Inferior parietal cortex (tissue), 1 donor: ENCODE results near the gene CHRNA7.
"Not testable (repeated sequence)": the region's sequence is repeated elsewhere in the genome, so short reads cannot be mapped to it uniquely, and the experiment has no call there.

Experiments used
- DNase-seq: peaks from one replicate; pipeline ENCODE4 v3.0.0-alpha.2; 2016; ENCODE audit errors: extremely low spot score

The CHRNA7 gene

DNA sequence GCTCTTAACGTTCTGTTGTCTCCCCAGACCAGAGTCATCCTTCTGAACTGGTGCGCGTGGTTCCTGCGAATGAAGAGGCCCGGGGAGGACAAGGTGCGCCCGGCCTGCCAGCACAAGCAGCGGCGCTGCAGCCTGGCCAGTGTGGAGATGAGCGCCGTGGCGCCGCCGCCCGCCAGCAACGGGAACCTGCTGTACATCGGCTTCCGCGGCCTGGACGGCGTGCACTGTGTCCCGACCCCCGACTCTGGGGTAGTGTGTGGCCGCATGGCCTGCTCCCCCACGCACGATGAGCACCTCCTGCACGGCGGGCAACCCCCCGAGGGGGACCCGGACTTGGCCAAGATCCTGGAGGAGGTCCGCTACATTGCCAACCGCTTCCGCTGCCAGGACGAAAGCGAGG lies 137.6 kb downstream of the CHRNA7 start:
- DNase-seq = not testable (repeated sequence)

DNA sequence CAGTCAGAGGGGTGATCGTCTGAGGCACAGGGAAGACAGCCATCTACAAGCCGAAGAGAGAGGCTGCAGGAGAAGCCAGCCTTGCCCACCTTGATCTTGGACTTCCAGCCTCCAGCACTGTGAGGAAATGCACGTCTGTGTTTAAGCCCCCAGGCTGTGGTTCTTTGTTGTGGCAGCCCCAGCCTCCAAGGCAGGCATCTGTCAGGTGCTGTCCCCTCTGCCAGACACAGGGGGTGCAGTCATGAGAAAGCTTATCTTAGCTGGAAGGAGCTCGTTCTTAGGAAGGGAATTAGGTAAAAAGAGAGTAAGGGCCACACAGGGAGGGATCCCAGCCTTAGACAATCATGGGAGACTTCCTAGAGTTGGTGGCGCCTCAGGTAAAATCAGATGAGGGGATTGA lies 150.3 kb downstream of the CHRNA7 start:
- DNase-seq = not testable (repeated sequence)

DNA sequence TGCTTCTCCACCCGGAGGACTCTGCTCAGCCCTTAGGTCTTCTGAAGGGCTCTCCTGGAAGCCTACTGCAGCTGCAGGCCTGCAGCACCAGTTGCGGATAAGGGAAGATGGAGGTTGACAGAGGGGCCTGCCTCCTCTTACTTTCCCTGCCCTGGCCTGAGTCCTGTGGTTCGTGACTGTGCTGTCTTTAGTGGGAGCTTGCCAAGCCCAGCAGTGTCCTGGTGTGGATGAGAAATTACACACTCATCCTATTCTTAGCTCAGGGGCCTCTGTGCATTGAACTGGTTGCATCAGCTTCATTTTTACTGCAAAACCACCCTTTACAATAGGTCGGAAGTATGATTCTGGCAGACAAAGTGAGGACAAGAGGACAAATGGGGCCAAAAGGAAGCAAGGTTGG lies 163.5 kb downstream of the CHRNA7 start:
- not testable (repeated sequence) for DNase-seq

DNA sequence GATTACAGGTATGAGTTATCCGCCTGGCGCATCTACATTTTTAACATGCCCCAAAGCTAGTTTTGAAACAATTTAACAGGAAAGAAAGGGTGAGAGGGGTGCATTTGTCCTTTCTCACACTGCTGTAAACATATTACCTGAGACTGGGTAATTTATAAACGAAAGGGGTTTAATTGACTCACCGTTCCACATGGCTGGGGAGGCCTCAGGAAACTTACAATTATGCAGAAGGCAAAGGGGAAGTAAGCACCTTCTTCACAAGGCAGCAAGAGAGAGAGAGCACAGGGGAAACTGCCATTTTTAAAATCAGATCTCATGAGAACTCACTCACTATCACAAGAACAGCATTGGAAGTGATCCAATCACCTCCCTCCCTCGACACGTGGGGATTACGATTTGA lies 165.9 kb downstream of the CHRNA7 start:
- DNase-seq = not testable (repeated sequence)

DNA sequence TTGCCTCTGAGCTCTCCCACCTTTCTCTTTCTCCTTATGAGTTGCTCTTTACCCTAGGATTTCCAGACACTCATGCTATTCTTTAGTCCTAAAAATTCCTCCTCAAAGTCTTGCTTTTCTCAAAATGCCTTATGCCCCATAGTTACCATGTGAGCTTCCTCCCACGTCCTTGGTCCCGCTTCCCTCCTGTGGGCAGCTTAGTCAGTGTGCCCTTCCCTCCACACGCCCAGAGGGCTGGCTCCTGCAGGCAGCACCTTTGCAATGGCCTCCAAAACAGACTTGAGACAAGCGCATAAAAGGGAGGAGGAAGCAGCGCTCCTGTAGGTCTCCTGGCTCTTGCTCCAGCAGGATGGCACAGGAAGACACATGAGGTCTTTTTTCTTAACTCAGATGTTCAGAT lies 168.6 kb downstream of the CHRNA7 start:
- DNase-seq = not testable (repeated sequence)

DNA sequence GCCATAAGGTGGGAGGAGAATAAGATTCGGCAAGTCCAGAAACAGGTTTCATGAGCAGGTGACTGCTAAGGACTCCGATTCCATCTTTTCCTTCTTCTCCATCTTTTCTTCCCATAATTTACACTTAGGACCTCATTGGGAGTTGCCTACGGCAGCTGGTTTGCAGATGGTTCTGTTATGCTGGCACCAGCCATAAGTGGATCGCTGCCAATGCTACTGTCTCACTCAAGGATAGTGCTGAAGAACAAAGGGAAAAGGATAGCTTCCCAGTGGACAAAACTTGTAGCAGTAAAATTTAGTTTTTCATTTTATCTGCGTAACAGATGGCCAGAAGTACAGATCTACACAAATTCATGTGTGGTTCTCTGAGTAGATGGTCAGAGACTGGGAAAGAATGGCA lies 178.8 kb downstream of the CHRNA7 start:
- DNase-seq = not testable (repeated sequence)

DNA sequence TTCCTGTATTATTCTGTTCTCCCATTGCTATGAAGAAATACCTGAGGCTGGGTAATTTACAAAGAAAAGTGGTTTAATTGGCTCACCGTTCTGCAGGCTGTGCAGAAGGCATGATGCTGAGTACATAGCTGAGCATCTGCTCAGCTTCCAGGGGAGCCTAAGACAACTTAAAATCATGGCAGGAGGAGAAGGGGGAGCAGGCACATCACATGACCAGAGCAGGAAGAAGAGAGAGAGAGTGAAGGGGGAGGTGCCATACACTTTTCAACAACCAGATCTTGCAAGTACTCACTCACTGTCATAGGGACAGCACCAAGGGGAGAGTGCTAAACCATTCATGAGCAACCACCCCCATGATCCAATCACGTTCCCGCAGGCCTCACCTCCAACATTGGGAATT lies 188.4 kb downstream of the CHRNA7 start:
- DNase-seq = no peak
